Middle frontal gyrus (tissue), 1 donor: ENCODE results near the gene LTBP1.
"Not testable (repeated sequence)": the region's sequence is repeated elsewhere in the genome, so short reads cannot be mapped to it uniquely, and the experiment has no call there.

ENCODE experiments used
- DNase-seq: peaks from one replicate; pipeline ENCODE4 v3.0.0-alpha.2; 2015; ENCODE audit warnings: low spot score; ENCODE audit errors: extremely low spot score

The LTBP1 gene

GRCh38 chr2:32946314-32947075, at the start of gene LTBP1:
Gene LTBP1, plus strand, starts transcription at chr2:32946953. Its CDS starts 372 bp downstream, at chr2:32947325.
- no peak for DNase-seq

GRCh38 chr2:32900246-32900973, 46.3 kb upstream of the LTBP1 start:
- no peak for DNase-seq

GRCh38 chr2:32901313-32901712, 45.4 kb upstream of the LTBP1 start:
- no peak for DNase-seq

- no peak for DNase-seq
These were observed 44.6 kb upstream of the LTBP1 start for GRCh38 chr2:32902174-32902573.

- DNase-seq, result no peak
These were observed 43.8 kb upstream of the LTBP1 start for GRCh38 chr2:32902986-32903385.

- DNase-seq, result no peak
These were observed 42.7 kb upstream of the LTBP1 start for GRCh38 chr2:32904074-32904473.

- no peak for DNase-seq
These were observed 42.0 kb upstream of the LTBP1 start for GRCh38 chr2:32904751-32905150.

- DNase-seq, result no peak
These were observed 41.5 kb upstream of the LTBP1 start for GRCh38 chr2:32905270-32905669.

- DNase-seq, result no peak
These were observed 35.7 kb upstream of the LTBP1 start for GRCh38 chr2:32910883-32911598.

GRCh38 chr2:32915694-32916093, 31.1 kb upstream of the LTBP1 start:
- no peak for DNase-seq

GRCh38 chr2:32918774-32919173, 28.0 kb upstream of the LTBP1 start:
- DNase-seq, result no peak

- DNase-seq, result not testable (repeated sequence)
These were observed 26.9 kb upstream of the LTBP1 start for GRCh38 chr2:32919901-32920300.

- not testable (repeated sequence) for DNase-seq
These were observed 25.3 kb upstream of the LTBP1 start for GRCh38 chr2:32921486-32921885.

- DNase-seq, result no peak
These were observed 24.3 kb upstream of the LTBP1 start for GRCh38 chr2:32922501-32922900.

- no peak for DNase-seq
These were observed 23.6 kb upstream of the LTBP1 start for GRCh38 chr2:32923109-32923508.

- no peak for DNase-seq
These were observed 21.4 kb upstream of the LTBP1 start for GRCh38 chr2:32925283-32925815.

GRCh38 chr2:32925976-32926707, 20.6 kb upstream of the LTBP1 start:
- no peak for DNase-seq

GRCh38 chr2:32926708-32927084, 20.1 kb upstream of the LTBP1 start:
- DNase-seq, result peak; percentile 20

- DNase-seq, result no peak
These were observed 16.3 kb upstream of the LTBP1 start for GRCh38 chr2:32930436-32930835.

- DNase-seq, result no peak
These were observed 15.2 kb upstream of the LTBP1 start for GRCh38 chr2:32931519-32931918.
